Lung microvascular endothelial cell (primary cell): Measurements from ENCODE around the gene SIPA1. TPM values are rescaled to one million over a fixed set of nuclear protein-coding genes. Genes with fewer than 3 reads are reported as not detected.

Source experiments
- DNase-seq, 2 donors: peaks; one replicate each; pipeline versions ENCODE4 v3.0.0 to v3.0.0-alpha.2; 2010; ENCODE audit warnings: low read depth in 2 of 2
- total RNA-seq: library from RNA; depleted of rRNA; stranded (reverse); fragments of >200 nt; gene quantifications from 2 replicates; pipeline ENCODE4 v1.2.1, GENCODE V29; 2014

SIPA1 gene
- 42.9 and 92.5 TPM in 2 replicates for total RNA-seq

GRCh38 chr11:65637794-65638419 is at the start of gene SIPA1:
Gene SIPA1, plus strand, starts transcription at chr11:65638101. Its CDS starts 2,821 bp downstream, at chr11:65640922.
- DNase-seq = peak; percentile 91 to 97

- DNase-seq = peak; percentile 77 to 86
These were observed 49.5 kb upstream of the SIPA1 start for GRCh38 chr11:65588199-65589054.

GRCh38 chr11:65589444-65590239 is 48.3 kb upstream of the SIPA1 start:
- no peak for DNase-seq

- peak in 1 of 2 donors; percentile 52 for DNase-seq
These were observed 47.6 kb upstream of the SIPA1 start for GRCh38 chr11:65590240-65590738.

- DNase-seq = peak; percentile 66 to 79
These were observed 45.7 kb upstream of the SIPA1 start for GRCh38 chr11:65591939-65592857.

GRCh38 chr11:65592858-65593517 is 44.9 kb upstream of the SIPA1 start:
- no peak for DNase-seq

- DNase-seq = peak in 1 of 2 donors; percentile 57
These were observed 44.1 kb upstream of the SIPA1 start for GRCh38 chr11:65593518-65594414.

- no peak for DNase-seq
These were observed 42.8 kb upstream of the SIPA1 start for GRCh38 chr11:65595131-65595530.

- no peak for DNase-seq
These were observed 42.2 kb upstream of the SIPA1 start, which contains the start of gene KCNK7 for GRCh38 chr11:65595543-65596281. Gene KCNK7, minus strand, starts transcription at chr11:65595800. Its CDS starts 28 bp downstream, at chr11:65595772.

- DNase-seq = no peak
These were observed 41.4 kb upstream of the SIPA1 start for GRCh38 chr11:65596520-65596919.

- DNase-seq = no peak
These were observed 39.6 kb upstream of the SIPA1 start for GRCh38 chr11:65598258-65598699.

- no peak for DNase-seq
These were observed 38.5 kb upstream of the SIPA1 start for GRCh38 chr11:65599216-65599954.

- DNase-seq = no peak
These were observed 38.0 kb upstream of the SIPA1 start for GRCh38 chr11:65599955-65600246.

GRCh38 chr11:65604258-65604657 is 33.6 kb upstream of the SIPA1 start:
- no peak for DNase-seq

GRCh38 chr11:65606876-65607613 is 30.9 kb upstream of the SIPA1 start:
- DNase-seq = peak; percentile 89 to 95

- no peak for DNase-seq
These were observed 30.1 kb upstream of the SIPA1 start for GRCh38 chr11:65607614-65608426.
